ENCODE measurements around the gene REV1. TPM values are rescaled to one million over a fixed set of nuclear protein-coding genes. Genes with fewer than 3 reads are reported as not detected.
A peak's percentile ranks its signal among the peaks of the same experiment; 100 is the strongest.
"Not testable (repeated sequence)": the region's sequence is repeated elsewhere in the genome, so short reads cannot be mapped to it uniquely, and the experiment has no call there.

The REV1 gene
- total RNA-seq, 2 donors from 2014 or later, result 33.1 to 40.1 TPM

GRCh38 chr2:99476629-99477028 is 13.2 kb downstream of the REV1 start:
- H3K36me3 Mint-ChIP-seq (ENCODE audit: low read depth), result peaks cover 12% of the 10 kb centered on the region
- H3K4me1 Mint-ChIP-seq, result peaks cover 35% of the 10 kb centered on the region
- ATAC-seq (replicated peaks), result no peak
- H3K4me3 Mint-ChIP-seq, result no peak overlapping the region
- no peak overlapping the region for H3K27ac Mint-ChIP-seq
- no peaks in the 10 kb centered on the region for H3K27me3 Mint-ChIP-seq
- no peaks in the 10 kb centered on the region for H3K9me3 Mint-ChIP-seq

- not testable (repeated sequence) for H3K27me3 Mint-ChIP-seq; H3K9me3 Mint-ChIP-seq; ATAC-seq (replicated peaks); H3K36me3 Mint-ChIP-seq (ENCODE audit: low read depth); H3K4me3 Mint-ChIP-seq
- H3K27ac Mint-ChIP-seq, result peak overlapping the region; percentile 33
- peaks cover 30% of the 10 kb centered on the region for H3K4me1 Mint-ChIP-seq
These were observed 14.7 kb downstream of the REV1 start for GRCh38 chr2:99475095-99475494.

- Mint-ChIP-seq H3K4me3 (no peak overlapping the region), H3K36me3 (ENCODE audit: low read depth) (peaks cover 5% of the 10 kb centered on the region), H3K27ac (no peak overlapping the region), H3K9me3 (no peaks in the 10 kb centered on the region), H3K27me3 (no peaks in the 10 kb centered on the region), H3K4me1 (peaks cover 30% of the 10 kb centered on the region)
- no peak for ATAC-seq (replicated peaks)
These were observed 16.2 kb downstream of the REV1 start for GRCh38 chr2:99473518-99474083.

GRCh38 chr2:99472600-99472960 is 17.2 kb downstream of the REV1 start:
- H3K9me3 Mint-ChIP-seq, result no peaks in the 10 kb centered on the region
- no peak overlapping the region for H3K27ac Mint-ChIP-seq
- peaks cover 28% of the 10 kb centered on the region for H3K4me1 Mint-ChIP-seq
- no peaks in the 10 kb centered on the region for H3K27me3 Mint-ChIP-seq
- ATAC-seq (replicated peaks), result no peak
- no peak overlapping the region for H3K4me3 Mint-ChIP-seq
- no peaks in the 10 kb centered on the region for H3K36me3 Mint-ChIP-seq (ENCODE audit: low read depth)

GRCh38 chr2:99471654-99472599 is 17.9 kb downstream of the REV1 start:
- Mint-ChIP-seq H3K27me3 (no peaks in the 10 kb centered on the region), H3K4me1 (peaks cover 25% of the 10 kb centered on the region), H3K9me3 (no peaks in the 10 kb centered on the region), H3K27ac (no peak overlapping the region), H3K36me3 (ENCODE audit: low read depth) (no peaks in the 10 kb centered on the region), H3K4me3 (no peak overlapping the region)
- no peak for ATAC-seq (replicated peaks)

DNA sequence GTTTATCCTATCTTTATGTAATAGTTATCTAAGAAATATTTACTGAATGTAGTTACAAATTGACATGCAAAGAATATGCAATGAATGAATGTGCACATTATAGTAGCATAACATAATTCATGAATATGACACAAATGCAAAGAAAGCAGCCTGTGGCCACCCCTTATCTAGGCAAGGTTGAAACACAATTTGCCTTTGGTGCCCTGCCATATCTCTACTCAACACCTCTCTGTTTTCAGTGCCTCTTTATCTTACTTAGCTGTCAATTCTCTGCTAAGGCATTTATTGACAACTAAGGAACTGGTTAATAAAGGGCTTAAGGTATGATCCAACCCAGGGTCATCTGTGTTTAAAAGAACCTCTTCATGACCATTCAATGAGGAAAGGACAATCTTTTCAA is 18.9 kb downstream of the REV1 start:
- H3K27ac Mint-ChIP-seq, result no peak overlapping the region
- H3K4me1 Mint-ChIP-seq, result peaks cover 24% of the 10 kb centered on the region
- no peaks in the 10 kb centered on the region for H3K27me3 Mint-ChIP-seq
- ATAC-seq (replicated peaks), result no peak
- H3K9me3 Mint-ChIP-seq, result no peaks in the 10 kb centered on the region
- no peak overlapping the region for H3K4me3 Mint-ChIP-seq
- H3K36me3 Mint-ChIP-seq (ENCODE audit: low read depth), result no peaks in the 10 kb centered on the region

GRCh38 chr2:99470459-99470858 is 19.4 kb downstream of the REV1 start:
- not testable (repeated sequence) for ATAC-seq (replicated peaks); H3K4me3 Mint-ChIP-seq; H3K9me3 Mint-ChIP-seq; H3K36me3 Mint-ChIP-seq (ENCODE audit: low read depth); H3K27ac Mint-ChIP-seq; H3K27me3 Mint-ChIP-seq
- peaks cover 23% of the 10 kb centered on the region for H3K4me1 Mint-ChIP-seq

DNA sequence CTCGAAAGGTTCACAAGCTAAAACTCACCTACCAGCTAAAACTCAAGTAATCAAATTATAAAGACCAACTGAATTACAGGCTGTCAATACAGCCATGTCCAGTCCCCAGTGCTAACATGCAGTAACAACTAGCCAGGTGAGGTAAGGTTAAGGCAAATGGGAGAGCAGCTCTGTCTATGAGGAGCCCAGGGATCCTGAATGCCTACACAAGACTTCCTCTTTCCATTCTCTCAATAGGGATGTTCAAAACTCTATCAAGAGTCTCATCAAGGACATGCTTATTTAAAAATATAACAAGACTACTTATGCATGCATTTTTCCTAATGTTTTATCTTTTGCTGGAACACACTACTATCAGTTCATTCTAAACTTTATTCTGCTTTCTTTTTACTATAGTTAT is 20.4 kb downstream of the REV1 start:
- Mint-ChIP-seq H3K4me3 (no peak overlapping the region), H3K4me1 (peaks cover 15% of the 10 kb centered on the region), H3K36me3 (ENCODE audit: low read depth) (no peaks in the 10 kb centered on the region), H3K9me3 (no peaks in the 10 kb centered on the region), H3K27ac (no peak overlapping the region), H3K27me3 (no peaks in the 10 kb centered on the region)
- ATAC-seq (replicated peaks), result no peak

DNA sequence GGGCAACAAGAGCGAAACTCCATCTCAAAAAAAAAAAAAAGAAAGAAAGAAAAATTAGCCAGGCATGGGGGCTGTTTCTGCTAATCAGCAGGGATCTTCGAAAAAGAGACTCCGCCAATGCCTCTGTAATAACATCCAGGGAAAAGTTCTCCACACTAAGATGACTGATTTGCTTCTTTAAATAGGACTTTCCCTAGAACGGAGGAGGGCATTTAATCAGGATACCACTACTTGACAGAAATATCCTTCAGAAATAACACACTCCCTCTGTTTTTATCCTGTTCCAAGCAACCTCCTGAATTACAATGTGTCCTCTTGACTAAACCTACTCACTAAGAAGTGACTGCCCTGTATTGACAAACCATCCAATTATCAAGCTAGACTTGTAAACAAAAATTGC is 21.7 kb downstream of the REV1 start:
- H3K27me3 Mint-ChIP-seq, result no peaks in the 10 kb centered on the region
- H3K27ac Mint-ChIP-seq, result no peak overlapping the region
- no peak overlapping the region for H3K4me3 Mint-ChIP-seq
- ATAC-seq (replicated peaks), result no peak
- H3K4me1 Mint-ChIP-seq, result peaks cover 11% of the 10 kb centered on the region
- H3K36me3 Mint-ChIP-seq (ENCODE audit: low read depth), result no peaks in the 10 kb centered on the region
- H3K9me3 Mint-ChIP-seq, result no peaks in the 10 kb centered on the region

- no peak overlapping the region for H3K4me3 Mint-ChIP-seq
- no peak overlapping the region for H3K27ac Mint-ChIP-seq
- H3K9me3 Mint-ChIP-seq, result no peaks in the 10 kb centered on the region
- peaks cover 11% of the 10 kb centered on the region for H3K4me1 Mint-ChIP-seq
- no peak for ATAC-seq (replicated peaks)
- no peaks in the 10 kb centered on the region for H3K27me3 Mint-ChIP-seq
- no peaks in the 10 kb centered on the region for H3K36me3 Mint-ChIP-seq (ENCODE audit: low read depth)
These were observed 22.4 kb downstream of the REV1 start for GRCh38 chr2:99467390-99467789.

- Mint-ChIP-seq H3K4me3 (no peak overlapping the region), H3K9me3 (no peaks in the 10 kb centered on the region), H3K36me3 (ENCODE audit: low read depth) (peaks cover 54% of the 10 kb centered on the region), H3K27me3 (no peaks in the 10 kb centered on the region), H3K4me1 (peaks cover 9% of the 10 kb centered on the region), H3K27ac (no peak overlapping the region)
- no peak for ATAC-seq (replicated peaks)
These were observed 27.9 kb downstream of the REV1 start for GRCh38 chr2:99461828-99462483.

GRCh38 chr2:99458529-99458928 is 31.3 kb downstream of the REV1 start:
- H3K27me3 Mint-ChIP-seq, result no peaks in the 10 kb centered on the region
- peaks cover 87% of the 10 kb centered on the region for H3K36me3 Mint-ChIP-seq (ENCODE audit: low read depth)
- no peaks in the 10 kb centered on the region for H3K9me3 Mint-ChIP-seq
- H3K4me1 Mint-ChIP-seq, result peaks cover 9% of the 10 kb centered on the region
- no peak overlapping the region for H3K4me3 Mint-ChIP-seq
- ATAC-seq (replicated peaks), result no peak
- no peak overlapping the region for H3K27ac Mint-ChIP-seq

GRCh38 chr2:99451686-99452085 is 38.1 kb downstream of the REV1 start:
- no peaks in the 10 kb centered on the region for H3K4me1 Mint-ChIP-seq
- peaks cover 89% of the 10 kb centered on the region for H3K36me3 Mint-ChIP-seq (ENCODE audit: low read depth)
- H3K4me3 Mint-ChIP-seq, result no peak overlapping the region
- no peak for ATAC-seq (replicated peaks)
- no peak overlapping the region for H3K27ac Mint-ChIP-seq
- no peaks in the 10 kb centered on the region for H3K27me3 Mint-ChIP-seq
- no peaks in the 10 kb centered on the region for H3K9me3 Mint-ChIP-seq

- H3K9me3 Mint-ChIP-seq, result no peaks in the 10 kb centered on the region
- ATAC-seq (replicated peaks), result no peak
- no peaks in the 10 kb centered on the region for H3K4me1 Mint-ChIP-seq
- H3K27me3 Mint-ChIP-seq, result no peaks in the 10 kb centered on the region
- peaks cover 89% of the 10 kb centered on the region for H3K36me3 Mint-ChIP-seq (ENCODE audit: low read depth)
- no peak overlapping the region for H3K4me3 Mint-ChIP-seq
- no peak overlapping the region for H3K27ac Mint-ChIP-seq
These were observed 38.5 kb downstream of the REV1 start for GRCh38 chr2:99451280-99451679.

DNA sequence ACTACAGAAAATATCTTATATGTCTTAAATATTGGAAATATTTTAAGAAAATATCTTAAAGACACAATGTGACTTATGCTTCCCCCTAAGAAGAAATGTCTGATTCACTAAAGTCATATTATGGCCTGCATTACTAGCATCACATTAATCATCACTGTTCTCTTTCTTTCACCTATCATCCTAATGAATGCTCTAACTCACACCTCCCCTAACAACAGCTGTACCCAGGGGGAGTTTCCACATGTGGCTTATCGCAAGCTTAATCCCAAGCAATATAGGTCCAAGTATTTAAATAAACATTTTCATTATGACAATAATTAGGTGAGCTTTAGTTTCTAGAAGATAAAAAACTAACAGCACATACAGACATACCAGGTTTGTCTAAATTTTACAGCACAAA is 39.6 kb downstream of the REV1 start:
- no peak for ATAC-seq (replicated peaks)
- no peak overlapping the region for H3K4me3 Mint-ChIP-seq
- H3K36me3 Mint-ChIP-seq (ENCODE audit: low read depth), result peaks cover 82% of the 10 kb centered on the region
- no peaks in the 10 kb centered on the region for H3K9me3 Mint-ChIP-seq
- H3K27me3 Mint-ChIP-seq, result no peaks in the 10 kb centered on the region
- no peak overlapping the region for H3K27ac Mint-ChIP-seq
- H3K4me1 Mint-ChIP-seq, result peaks cover 3% of the 10 kb centered on the region

Data from activated T-helper 17 cell treated with anti-CD3 and anti-CD28 coated beads, Interleukin-2, amount 50 U/mL, for 72 hours (primary cell).